SU-DHL-6 (cell line): Measurements from ENCODE around the gene ACSM6.

Source experiments
- CTCF ChIP-seq: fragments of 200-600 bp; sonication (generic); IDR thresholded peaks from one replicate; pipeline ENCODE4 v1.5.1; 2017; ENCODE audit warnings: antibody characterized with exemption, mild to moderate bottlenecking, low read length, moderate library complexity; ENCODE audit not compliant: insufficient read depth, poor library complexity, severe bottlenecking
- EZH2phosphoT487 ChIP-seq: fragments of 200-600 bp; sonication (generic), shearing (Covaris generic); conservative IDR thresholded peaks from 2 replicates; pipeline ENCODE4 v1.6.1; 2018; ENCODE audit warnings: mild to moderate bottlenecking, antibody characterized with exemption, low read length, moderate library complexity, mixed read lengths

- TF ChIP-seq CTCF (no peak), EZH2phosphoT487 (no peak)
Measured at GRCh38 chr10:95275726-95276366, 81.8 kb downstream of the ACSM6 start.
